ENCODE data around the gene LIAS. TPM values are rescaled to one million over a fixed set of nuclear protein-coding genes. Genes with fewer than 3 reads are reported as not detected.

Gene LIAS
- total RNA-seq, 1 experiment from 2014 or later = 8.3 TPM

- ChIA-PET POLR2A (ENCODE audit: unreplicated experiment) (no interaction called here), CTCF (no interaction called here)
- no peak overlapping the region for H3K9ac ChIP-seq (ENCODE audit: low read length)
- H3K27ac ChIP-seq (ENCODE audit: low read length) = no peak overlapping the region
- H3K4me3 ChIP-seq (ENCODE audit: low read length) = no peak overlapping the region
- no peak for DNase-seq
- ATAC-seq = no peak
- H3K79me2 ChIP-seq (ENCODE audit: low read length) = peaks cover 28% of the 10 kb centered on the region
- BruUV-seq (replicated peaks) = no TSS peak
- no peak overlapping the region for H3K4me2 ChIP-seq (ENCODE audit: low read length)
- no peak for TF ChIP-seq EZH2 (IDR thresholded peaks at IDR 0.05; ENCODE audit: low read length, unreplicated experiment)
- no peak for TF ChIP-seq EZH2phosphoT487 (IDR thresholded peaks at IDR 0.05; ENCODE audit: borderline replicate concordance, low read length)
- TF ChIP-seq CTCF (conservative IDR thresholded peaks at IDR 0.05; ENCODE audit: low read depth, low read length) = no peak
- H3K36me3 ChIP-seq (ENCODE audit: low read depth, low read length) = peaks cover 59% of the 10 kb centered on the region
- H3K9me3 ChIP-seq (ENCODE audit: low read length) = no peaks in the 10 kb centered on the region
- H4K20me1 ChIP-seq (ENCODE audit: low read length) = peaks cover 56% of the 10 kb centered on the region
- H3K27me3 ChIP-seq (ENCODE audit: low read length) = no peaks in the 10 kb centered on the region
- H2AFZ ChIP-seq (ENCODE audit: low read length) = no peak overlapping the region
- peaks cover 12% of the 10 kb centered on the region for H3K4me1 ChIP-seq (ENCODE audit: insufficient read depth, low read length)
- intact Hi-C loops (cut with micrococcal nuclease) = no loop called here
- no peaks in the 10 kb centered on the region for H3K9me2 ChIP-seq (replicated peaks; ENCODE audit: low read length)
- H3F3A ChIP-seq (ENCODE audit: low read length, unreplicated experiment) = peaks cover 22% of the 10 kb centered on the region
These were observed 5.8 kb upstream of the LIAS start for GRCh38 chr4:39452860-39453587.

GRCh38 chr4:39453738-39454137 is 5.1 kb upstream of the LIAS start:
- H3F3A ChIP-seq (ENCODE audit: low read length, unreplicated experiment) = peaks cover 18% of the 10 kb centered on the region
- POLR2A ChIA-PET (ENCODE audit: unreplicated experiment) = no interaction called here

More at GRCh38 chr4:39453738-39454137, 5.1 kb upstream of the LIAS start:
- no peaks in the 10 kb centered on the region for H3K9me2 ChIP-seq (replicated peaks; ENCODE audit: low read length)
- peaks cover 63% of the 10 kb centered on the region for H3K36me3 ChIP-seq (ENCODE audit: low read depth, low read length)
- no peak overlapping the region for H3K4me3 ChIP-seq (ENCODE audit: low read length)
- H3K9me3 ChIP-seq (ENCODE audit: low read length) = no peaks in the 10 kb centered on the region
- no peak for DNase-seq
- CTCF ChIA-PET = no interaction called here
- no TSS peak for BruUV-seq (replicated peaks)
- H3K9ac ChIP-seq (ENCODE audit: low read length) = no peak overlapping the region
- no peaks in the 10 kb centered on the region for H3K27me3 ChIP-seq (ENCODE audit: low read length)
- H3K4me2 ChIP-seq (ENCODE audit: low read length) = no peak overlapping the region
- no peak for ATAC-seq
- H4K20me1 ChIP-seq (ENCODE audit: low read length) = peaks cover 58% of the 10 kb centered on the region
- H3K79me2 ChIP-seq (ENCODE audit: low read length) = peaks cover 35% of the 10 kb centered on the region
- intact Hi-C loops (cut with micrococcal nuclease) = no loop called here
- TF ChIP-seq EZH2phosphoT487 (IDR thresholded peaks at IDR 0.05; ENCODE audit: borderline replicate concordance, low read length) (no peak), EZH2 (IDR thresholded peaks at IDR 0.05; ENCODE audit: low read length, unreplicated experiment) (no peak), CTCF (conservative IDR thresholded peaks at IDR 0.05; ENCODE audit: low read depth, low read length) (no peak)
- no peak overlapping the region for H3K27ac ChIP-seq (ENCODE audit: low read length)
- no peak overlapping the region for H2AFZ ChIP-seq (ENCODE audit: low read length)
- peaks cover 12% of the 10 kb centered on the region for H3K4me1 ChIP-seq (ENCODE audit: insufficient read depth, low read length)
